Right cardiac atrium (tissue), 5 donors: Measurements from ENCODE around the gene CDH5. TPM values are rescaled to one million over a fixed set of nuclear protein-coding genes. Genes with fewer than 3 reads are reported as not detected.

Source experiments
- ATAC-seq, 2 donors: fragments of 200-7000 bp; cut with Tn5 transposase; one replicate each; pipeline versions ENCODE4 v1.8.0 to v1.9.1; 2020; ENCODE audit warnings: moderate library complexity in 2 of 2, mild to moderate bottlenecking in 1 of 2
- DNase-seq, 3 donors: peaks; one replicate each; pipeline ENCODE4 v3.0.0-alpha.2; 2020
- H3K27ac ChIP-seq: one replicate; pipeline ENCODE4 v1.5.1; 2013; ENCODE audit warnings: mild to moderate bottlenecking, low read length, control low read depth, moderate library complexity
- H3K27me3 ChIP-seq: one replicate; pipeline ENCODE4 v1.6.1; 2013; ENCODE audit not compliant: control insufficient read depth, insufficient read depth
- H3K4me1 ChIP-seq: one replicate; pipeline ENCODE4 v1.6.1; 2013; ENCODE audit warnings: low read length; ENCODE audit not compliant: control insufficient read depth, insufficient read depth
- H3K4me3 ChIP-seq: one replicate; pipeline ENCODE4 v1.5.1; 2013; ENCODE audit warnings: low read length, control low read depth
- H3K9me3 ChIP-seq: one replicate; pipeline ENCODE4 v1.6.1; 2013; ENCODE audit warnings: low read length; ENCODE audit not compliant: control insufficient read depth
- WGBS: extraction: QIAGEN DNeasy Blood & Tissue Kit; methylation state at CpG from one replicate; pipeline ENCODE4 v1.1.7; 2013; 5-methylcytosine and 5-hydroxymethylcytosine counted together
- intact Hi-C, 4 donors: fragments of 100-400 bp; cut with DNase I; formaldehyde crosslinking; loops; one replicate each; pipeline versions ENCODE4 v1.11.0 to v1.14.0; 2022 to 2023
- polyA plus RNA-seq: library from polyadenylated mRNA; stranded (reverse); fragments of 200-250 nt; gene quantifications from one replicate; pipeline ENCODE4 v1.2.3, GENCODE V29; 2013
- total RNA-seq, 4 donors: library from RNA; stranded (reverse); fragmentation: NEBNext Ultra II Directional; extraction: Animal tissue kit (Norgen Biotek cat#: 25700); gene quantifications; one replicate each; pipeline ENCODE4 v1.2.1, GENCODE V29; 2021
- donor health status: healthy with polysubstance abuse.
- donor health status: DM: no; HTN: yes; CAD: no.
- donor health status: DM: no; HTN: no; CAD: no.
- donor health status: DM: no; HTN: yes; CAD: no; lungs with severe emphysema.
- donor health status: DM: yes; HTN: yes; CAD: no.

Gene CDH5
- total and polyA plus RNA-seq, 5 donors, result 22.9 to 47.0 (median 40.8) TPM

- WGBS, result 93% methylated on average over 8 of the region's 8 CpGs
- no peak for ATAC-seq
- Histone ChIP-seq H3K4me1 (peaks cover 2% of the 10 kb centered on the region), H3K9me3 (no peaks in the 10 kb centered on the region), H3K27ac (no peak overlapping the region), H3K27me3 (no peaks in the 10 kb centered on the region), H3K4me3 (no peak overlapping the region)
- intact Hi-C loops, result no loop called here
- no peak for DNase-seq
Observed at GRCh38 chr16:66431760-66432159, 65.3 kb downstream of the CDH5 start.

GRCh38 chr16:66432429-66432828, 65.9 kb downstream of the CDH5 start:
- H3K4me1 ChIP-seq, result peaks cover 2% of the 10 kb centered on the region
- H3K9me3 ChIP-seq, result no peaks in the 10 kb centered on the region
- H3K27me3 ChIP-seq, result no peaks in the 10 kb centered on the region
- ATAC-seq, result peak in 1 of 2 donors; percentile 11
- DNase-seq, result no peak
- H3K27ac ChIP-seq, result no peak overlapping the region
- 75% methylated on average over 5 of the region's 5 CpGs for WGBS
- no peak overlapping the region for H3K4me3 ChIP-seq
- intact Hi-C loops, result no loop called here

GRCh38 chr16:66434619-66435430, 68.3 kb downstream of the CDH5 start:
- Histone ChIP-seq H3K4me3 (no peak overlapping the region), H3K27me3 (no peaks in the 10 kb centered on the region), H3K4me1 (no peaks in the 10 kb centered on the region), H3K9me3 (no peaks in the 10 kb centered on the region), H3K27ac (no peak overlapping the region)
- DNase-seq, result no peak
- intact Hi-C loops, result no loop called here
- no peak for ATAC-seq
- 81% methylated on average over 9 of the region's 9 CpGs for WGBS

- DNase-seq (no peak), ATAC-seq (no peak)
- H3K9me3 ChIP-seq, result no peaks in the 10 kb centered on the region
- no peaks in the 10 kb centered on the region for H3K4me1 ChIP-seq
- H3K27ac ChIP-seq, result no peak overlapping the region
- no peaks in the 10 kb centered on the region for H3K27me3 ChIP-seq
- WGBS, result 88% methylated on average over 1 of the region's 1 CpG
- intact Hi-C loops, result no loop called here
- no peak overlapping the region for H3K4me3 ChIP-seq
Observed at GRCh38 chr16:66435896-66436295, 69.4 kb downstream of the CDH5 start.

GRCh38 chr16:66437391-66437945, 71.0 kb downstream of the CDH5 start:
- DNase-seq, result no peak
- intact Hi-C loops, result no loop called here
- Histone ChIP-seq H3K27ac (no peak overlapping the region), H3K9me3 (no peaks in the 10 kb centered on the region), H3K27me3 (no peaks in the 10 kb centered on the region), H3K4me1 (no peaks in the 10 kb centered on the region), H3K4me3 (no peak overlapping the region)
- 83% methylated on average over 15 of the region's 15 CpGs for WGBS
- no peak for ATAC-seq

- DNase-seq (no peak), ATAC-seq (no peak)
- Histone ChIP-seq H3K4me1 (no peaks in the 10 kb centered on the region), H3K4me3 (no peak overlapping the region), H3K27ac (no peak overlapping the region), H3K27me3 (no peaks in the 10 kb centered on the region), H3K9me3 (no peaks in the 10 kb centered on the region)
- intact Hi-C loops, result no loop called here
- WGBS, result 91% methylated on average over 8 of the region's 8 CpGs
Observed at GRCh38 chr16:66438536-66438935, 72.0 kb downstream of the CDH5 start.

- intact Hi-C loops, result no loop called here
- Histone ChIP-seq H3K27ac (no peak overlapping the region), H3K4me3 (no peak overlapping the region), H3K27me3 (no peaks in the 10 kb centered on the region), H3K4me1 (no peaks in the 10 kb centered on the region), H3K9me3 (no peaks in the 10 kb centered on the region)
- ATAC-seq, result no peak
- WGBS, result 88% methylated on average over 5 of the region's 5 CpGs
- DNase-seq, result no peak
Observed at GRCh38 chr16:66439051-66439730, 72.7 kb downstream of the CDH5 start.

GRCh38 chr16:66440271-66440802, 73.8 kb downstream of the CDH5 start:
- Histone ChIP-seq H3K4me3 (no peak overlapping the region), H3K9me3 (no peaks in the 10 kb centered on the region), H3K4me1 (no peaks in the 10 kb centered on the region), H3K27ac (no peak overlapping the region), H3K27me3 (no peaks in the 10 kb centered on the region)
- intact Hi-C loops, result no loop called here
- ATAC-seq (no peak), DNase-seq (no peak)
- WGBS, result 92% methylated on average over 10 of the region's 10 CpGs

GRCh38 chr16:66440970-66441369, 74.5 kb downstream of the CDH5 start:
- Histone ChIP-seq H3K4me1 (no peaks in the 10 kb centered on the region), H3K4me3 (no peak overlapping the region), H3K27me3 (no peaks in the 10 kb centered on the region), H3K27ac (no peak overlapping the region), H3K9me3 (no peaks in the 10 kb centered on the region)
- WGBS, result 94% methylated on average over 11 of the region's 11 CpGs
- DNase-seq, result no peak
- no peak for ATAC-seq
- intact Hi-C loops, result no loop called here

GRCh38 chr16:66441586-66442375, 75.3 kb downstream of the CDH5 start:
- ATAC-seq, result no peak
- intact Hi-C loops, result no loop called here
- no peak for DNase-seq
- Histone ChIP-seq H3K27me3 (no peaks in the 10 kb centered on the region), H3K9me3 (no peaks in the 10 kb centered on the region), H3K4me1 (no peaks in the 10 kb centered on the region), H3K27ac (no peak overlapping the region), H3K4me3 (no peak overlapping the region)
- 74% methylated on average over 7 of the region's 7 CpGs for WGBS
